RWPE2 (cell line): ENCODE results near the gene PAWR.

Experiments
- ATAC-seq: fragments of 200-7000 bp; cut with Tn5 transposase; 3 replicates; pipeline ENCODE4 v1.9.1; 2021; ENCODE audit warnings: low read depth
- DNase-seq: peaks from one replicate; pipeline ENCODE4 v3.0.0-alpha.2; 2020; ENCODE audit warnings: low spot score
- H3K27ac ChIP-seq: fragments of 450-650 bp; 2 replicates; pipeline ENCODE4 v1.5.1; 2017; ENCODE audit warnings: mild to moderate bottlenecking; ENCODE audit not compliant: poor library complexity, severe bottlenecking
- H3K27me3 ChIP-seq: fragments of 250-450 bp; sonication (Bioruptor Pico); 2 replicates; pipeline ENCODE4 v1.5.1; 2021; ENCODE audit warnings: mild to moderate bottlenecking, moderate library complexity; ENCODE audit not compliant: insufficient read depth, poor library complexity, severe bottlenecking
- H3K36me3 ChIP-seq: fragments of 250-450 bp; sonication (Bioruptor Pico); 2 replicates; pipeline ENCODE4 v1.5.1; 2020; ENCODE audit warnings: low read depth, mild to moderate bottlenecking, moderate library complexity
- H3K4me1 ChIP-seq: fragments of 250-450 bp; sonication (Bioruptor Pico); 2 replicates; pipeline ENCODE4 v1.5.1; 2021; ENCODE audit warnings: mild to moderate bottlenecking, moderate library complexity; ENCODE audit not compliant: insufficient read depth, poor library complexity, severe bottlenecking
- H3K4me3 ChIP-seq: fragments of 250-450 bp; sonication (Bioruptor Pico); 2 replicates; pipeline ENCODE4 v1.5.1; 2021; ENCODE audit warnings: mild to moderate bottlenecking, moderate library complexity; ENCODE audit not compliant: severe bottlenecking
- H3K9me3 ChIP-seq: fragments of 250-450 bp; sonication (Bioruptor Pico); 2 replicates; pipeline ENCODE4 v1.5.1; 2021; ENCODE audit warnings: mild to moderate bottlenecking, moderate library complexity; ENCODE audit not compliant: severe bottlenecking
- TF ChIP-seq, protein P1 (sequence below): fragments of 450-650 bp; IDR thresholded peaks from one replicate; pipeline ENCODE4 v1.5.1; 2017; ENCODE audit warnings: mild to moderate bottlenecking, moderate library complexity; ENCODE audit not compliant: poor library complexity, severe bottlenecking

PAWR gene

DNA sequence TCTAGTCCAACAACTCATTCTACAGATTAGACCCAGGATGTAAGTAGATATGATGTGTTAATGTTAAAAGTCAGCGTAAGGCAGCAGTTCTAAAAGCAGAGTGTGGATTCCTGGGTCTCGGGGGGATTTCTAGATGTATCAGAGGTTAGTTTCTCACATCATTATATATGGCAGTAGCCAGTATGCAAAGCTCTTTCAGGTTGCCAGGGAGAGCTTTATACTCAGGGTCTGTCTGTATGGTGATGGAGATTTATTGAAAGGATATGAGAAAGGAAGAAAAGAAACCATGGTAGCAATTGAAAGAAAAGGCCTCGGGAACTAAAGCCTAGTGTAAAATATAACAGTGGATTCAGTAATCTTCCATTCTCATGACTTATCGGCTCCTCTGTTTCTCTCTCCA is 26.2 kb upstream of the PAWR start:
- Histone ChIP-seq H3K27ac (no peak overlapping the region), H3K9me3 (no peaks in the 10 kb centered on the region), H3K36me3 (no peaks in the 10 kb centered on the region), H3K4me1 (no peaks in the 10 kb centered on the region), H3K27me3 (no peaks in the 10 kb centered on the region), H3K4me3 (no peak overlapping the region)
- TF ChIP-seq, protein P1, sequence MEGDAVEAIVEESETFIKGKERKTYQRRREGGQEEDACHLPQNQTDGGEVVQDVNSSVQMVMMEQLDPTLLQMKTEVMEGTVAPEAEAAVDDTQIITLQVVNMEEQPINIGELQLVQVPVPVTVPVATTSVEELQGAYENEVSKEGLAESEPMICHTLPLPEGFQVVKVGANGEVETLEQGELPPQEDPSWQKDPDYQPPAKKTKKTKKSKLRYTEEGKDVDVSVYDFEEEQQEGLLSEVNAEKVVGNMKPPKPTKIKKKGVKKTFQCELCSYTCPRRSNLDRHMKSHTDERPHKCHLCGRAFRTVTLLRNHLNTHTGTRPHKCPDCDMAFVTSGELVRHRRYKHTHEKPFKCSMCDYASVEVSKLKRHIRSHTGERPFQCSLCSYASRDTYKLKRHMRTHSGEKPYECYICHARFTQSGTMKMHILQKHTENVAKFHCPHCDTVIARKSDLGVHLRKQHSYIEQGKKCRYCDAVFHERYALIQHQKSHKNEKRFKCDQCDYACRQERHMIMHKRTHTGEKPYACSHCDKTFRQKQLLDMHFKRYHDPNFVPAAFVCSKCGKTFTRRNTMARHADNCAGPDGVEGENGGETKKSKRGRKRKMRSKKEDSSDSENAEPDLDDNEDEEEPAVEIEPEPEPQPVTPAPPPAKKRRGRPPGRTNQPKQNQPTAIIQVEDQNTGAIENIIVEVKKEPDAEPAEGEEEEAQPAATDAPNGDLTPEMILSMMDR: no peak
- ATAC-seq (no peak), DNase-seq (no peak)

DNA sequence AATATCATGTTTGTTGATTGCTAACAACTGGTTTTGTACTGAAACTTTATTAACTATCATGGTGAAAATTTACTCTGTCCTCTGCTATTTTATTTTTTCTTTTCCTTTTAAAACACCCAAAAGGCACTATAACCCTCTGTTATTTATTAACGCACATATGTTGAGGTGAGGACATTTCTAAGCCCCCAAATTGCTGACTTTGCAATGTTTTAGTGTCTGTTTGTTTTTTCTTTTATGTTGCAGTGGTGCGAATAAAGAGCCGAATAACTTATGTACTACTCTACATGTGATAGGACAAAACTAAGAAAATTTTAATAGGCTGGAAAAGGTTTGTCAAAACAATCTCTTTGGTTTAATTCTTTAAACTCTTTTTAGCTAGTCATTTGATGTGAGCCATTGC is 24.5 kb upstream of the PAWR start:
- DNase-seq: no peak
- Histone ChIP-seq H3K27ac (no peak overlapping the region), H3K27me3 (no peaks in the 10 kb centered on the region)

DNA sequence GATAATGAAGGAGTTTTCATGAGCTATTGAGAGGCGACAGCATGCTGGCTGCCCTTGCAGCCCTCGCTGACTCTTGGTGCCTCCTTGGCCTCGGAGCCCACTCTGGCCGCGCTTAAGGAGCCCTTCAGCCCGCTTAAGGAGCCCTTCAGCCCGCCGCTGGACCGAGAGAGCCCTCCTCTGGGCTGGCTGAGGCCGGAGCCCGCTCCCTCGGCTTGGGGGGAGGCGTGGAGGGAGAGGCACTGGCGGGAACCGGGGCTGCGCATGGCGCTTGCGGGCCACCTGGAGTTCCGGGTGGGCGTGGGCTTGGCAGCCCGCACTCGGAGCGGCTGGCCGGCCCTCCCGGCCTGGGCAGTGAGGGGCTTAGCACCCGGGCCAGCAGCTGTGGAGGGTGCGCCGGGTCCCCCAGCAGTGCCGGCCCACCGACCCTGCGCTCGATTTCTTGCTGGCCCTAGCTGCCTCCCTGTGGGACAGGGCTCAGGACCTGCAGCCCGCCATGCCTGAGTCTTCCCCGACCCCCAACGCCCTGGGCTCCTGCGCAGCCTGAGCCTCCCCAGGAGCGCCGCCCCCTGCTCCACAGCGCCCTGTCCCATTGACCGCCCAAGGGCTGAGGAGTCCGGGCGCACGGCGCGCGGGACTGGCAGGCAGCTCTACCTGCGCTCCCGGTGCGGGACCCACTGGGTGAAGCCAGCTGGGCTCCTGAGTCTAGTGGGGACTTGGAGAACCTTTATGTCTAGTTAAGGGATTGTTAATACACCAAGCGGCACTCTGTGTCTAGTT is 20.1 kb upstream of the PAWR start:
- ATAC-seq (no peak), DNase-seq (no peak)
- TF ChIP-seq, protein P1: no peak
- Histone ChIP-seq H3K27ac (no peak overlapping the region), H3K27me3 (no peaks in the 10 kb centered on the region), H3K36me3 (no peaks in the 10 kb centered on the region), H3K4me1 (peaks cover 11% of the 10 kb centered on the region), H3K4me3 (no peak overlapping the region), H3K9me3 (no peaks in the 10 kb centered on the region)

More for the DNA sequence above, 24.5 kb upstream of the PAWR start:
- H3K9me3 ChIP-seq: no peaks in the 10 kb centered on the region
- TF ChIP-seq, protein P1: no peak
- no peaks in the 10 kb centered on the region for H3K4me1 ChIP-seq
- H3K4me3 ChIP-seq: no peak overlapping the region
- ATAC-seq: no peak
- no peaks in the 10 kb centered on the region for H3K36me3 ChIP-seq

DNA sequence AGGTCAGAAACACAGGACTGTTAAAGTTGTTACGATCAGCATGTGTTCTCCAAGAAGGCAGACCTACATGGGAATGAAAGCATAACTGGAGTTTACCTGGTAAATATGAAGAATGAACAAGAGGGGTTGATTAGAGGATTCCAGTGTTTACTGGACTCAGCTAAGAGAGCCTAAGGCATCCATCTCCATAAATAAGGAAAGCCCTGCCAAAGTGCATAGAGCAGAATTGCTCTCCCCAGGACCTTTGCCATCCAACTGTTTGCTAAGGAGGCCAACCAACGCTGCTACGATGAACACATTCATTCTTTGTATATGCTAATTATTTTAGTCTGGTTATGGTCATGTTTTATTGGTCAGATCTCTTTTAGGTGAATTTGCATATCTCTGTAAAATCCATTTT is 17.1 kb upstream of the PAWR start:
- Histone ChIP-seq H3K36me3 (no peaks in the 10 kb centered on the region), H3K4me1 (peaks cover 14% of the 10 kb centered on the region), H3K27me3 (no peaks in the 10 kb centered on the region), H3K27ac (no peak overlapping the region), H3K4me3 (no peak overlapping the region), H3K9me3 (no peaks in the 10 kb centered on the region)
- TF ChIP-seq, protein P1: no peak
- no peak for DNase-seq
- ATAC-seq: no peak

DNA sequence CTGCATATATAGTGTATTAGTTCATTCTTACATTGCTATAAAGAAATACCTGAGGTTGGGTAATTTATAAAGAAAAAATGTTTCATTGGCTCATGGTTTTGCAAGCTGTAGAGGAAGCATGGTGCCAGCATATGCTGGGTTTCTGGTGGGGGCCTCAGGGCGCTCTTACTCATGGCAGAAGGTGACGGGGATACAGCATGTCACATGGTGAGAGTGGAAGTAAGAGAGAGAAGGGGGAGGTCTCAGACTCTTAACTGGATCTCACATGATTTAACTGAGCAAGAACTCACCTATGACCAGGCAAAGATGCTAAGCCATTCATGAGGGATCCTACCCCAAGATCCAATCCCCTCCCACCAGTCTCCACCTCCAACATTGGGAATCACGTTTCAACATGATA is 15.9 kb upstream of the PAWR start:
- Histone ChIP-seq H3K4me1 (peaks cover 14% of the 10 kb centered on the region), H3K4me3 (no peak overlapping the region), H3K27ac (peak overlapping the region; percentile 55), H3K27me3 (no peaks in the 10 kb centered on the region), H3K36me3 (no peaks in the 10 kb centered on the region), H3K9me3 (no peaks in the 10 kb centered on the region)
- DNase-seq (no peak), ATAC-seq (peak; percentile 73)
- TF ChIP-seq, protein P1: no peak
